OCI-LY7 (cell line): ENCODE results near the gene TANGO2. TPM values are rescaled to one million over a fixed set of nuclear protein-coding genes. Genes with fewer than 3 reads are reported as not detected.

Source experiments
- BruUV-seq: library from RNA; stranded (reverse); fragments of 400-500 nt; replicated peaks from 2 replicates; lab custom pipeline; 2021; lab: Mats Ljungman, UMichigan
- CTCF ChIA-PET: fragments of 300-600 bp; sonication (Branson Sonifier 250); formaldehyde crosslinking; loops from one replicate; lab custom pipeline; 2022; ENCODE audit warnings: antibody characterized with exemption; ENCODE audit not compliant: unreplicated experiment; lab: Charles Lee
- POLR2A ChIA-PET: fragments of 300-600 bp; sonication (Branson Sonifier 250); formaldehyde crosslinking; loops from one replicate; lab custom pipeline; 2022; ENCODE audit warnings: antibody characterized with exemption; lab: Charles Lee
- DNase-seq: peaks from one replicate; pipeline ENCODE4 v3.0.0-alpha.2; 2015; ENCODE audit warnings: low spot score
- H2AFZ ChIP-seq: fragments of 200-600 bp; sonication (generic), shearing (Covaris generic); 2 replicates; pipeline ENCODE4 v1.6.1; 2014; ENCODE audit warnings: mild to moderate bottlenecking, antibody characterized with exemption, low read length, moderate library complexity
- H3K27ac ChIP-seq: fragments of 200-600 bp; sonication (generic); 2 replicates; pipeline ENCODE4 v1.5.1; 2014; ENCODE audit warnings: mixed run types, low read depth, mild to moderate bottlenecking, moderate library complexity, low read length, inconsistent platforms; ENCODE audit not compliant: poor library complexity, severe bottlenecking
- H3K36me3 ChIP-seq: fragments of 200-600 bp; sonication (generic); 2 replicates; pipeline ENCODE4 v1.6.1; 2014; ENCODE audit warnings: mild to moderate bottlenecking, antibody characterized with exemption, low read length, moderate library complexity, mixed read lengths; ENCODE audit not compliant: insufficient read depth
- H3K4me1 ChIP-seq: fragments of 200-600 bp; sonication (generic); 2 replicates; pipeline ENCODE4 v1.5.1; 2014; ENCODE audit warnings: mild to moderate bottlenecking, low read length; ENCODE audit not compliant: insufficient read depth, poor library complexity, severe bottlenecking
- H3K4me2 ChIP-seq: fragments of 200-600 bp; sonication (generic); 2 replicates; pipeline ENCODE4 v1.6.1; 2014; ENCODE audit warnings: mild to moderate bottlenecking, low read length
- H3K4me3 ChIP-seq: fragments of 200-600 bp; sonication (generic); 2 replicates; pipeline ENCODE4 v1.5.1; 2014; ENCODE audit warnings: mild to moderate bottlenecking, low read depth, low read length; ENCODE audit not compliant: poor library complexity, severe bottlenecking
- H3K79me2 ChIP-seq: fragments of 200-600 bp; sonication (generic); 2 replicates; pipeline ENCODE4 v1.6.1; 2016; ENCODE audit warnings: low read depth, mild to moderate bottlenecking, low read length, moderate library complexity, mixed read lengths; ENCODE audit not compliant: insufficient read depth
- H3K9me2 ChIP-seq: fragments of 200-600 bp; sonication (generic); 2 replicates; pipeline ENCODE4 v1.6.1; 2016; ENCODE audit warnings: mild to moderate bottlenecking, low read length, mixed read lengths; ENCODE audit not compliant: insufficient read depth
- H3K9me3 ChIP-seq: fragments of 200-600 bp; sonication (generic); 2 replicates; pipeline ENCODE4 v1.6.1; 2014; ENCODE audit warnings: mild to moderate bottlenecking, mixed run types, low read length, mixed read lengths
- H4K20me1 ChIP-seq: fragments of 200-600 bp; sonication (generic); 2 replicates; pipeline ENCODE4 v1.6.1; 2014; ENCODE audit warnings: mild to moderate bottlenecking, antibody characterized with exemption, low read length, moderate library complexity, mixed read lengths; ENCODE audit not compliant: insufficient read depth
- CTCF ChIP-seq: fragments of 200-600 bp; sonication (generic); conservative IDR thresholded peaks from 2 replicates; pipeline ENCODE4 v1.5.1; 2014; ENCODE audit warnings: mild to moderate bottlenecking, antibody characterized with exemption, low read length, moderate library complexity, mixed read lengths
- EZH2phosphoT487 ChIP-seq: fragments of 200-600 bp; sonication (generic); IDR thresholded peaks from 2 replicates; pipeline ENCODE4 v1.6.1; 2018; ENCODE audit warnings: low read depth, borderline replicate concordance, mild to moderate bottlenecking, mixed run types, antibody characterized with exemption, low read length, moderate library complexity, mixed read lengths
- intact Hi-C: fragments of 100-400 bp; cut with micrococcal nuclease; formaldehyde crosslinking; loops from one replicate; pipeline ENCODE4 v1.10.0; 2022; ENCODE audit not compliant: unreplicated experiment
- total RNA-seq, 2 experiments: library from RNA; depleted of rRNA in 1 of 2; stranded (reverse); fragments of >200 nt in 1 of 2; shearing (Covaris generic) in 1 of 2; gene quantifications; 2 replicates each; pipeline ENCODE4 v1.2.3, GENCODE V29; 2014 to 2022

TANGO2 gene
- total RNA-seq, 2 experiments from 2014 or later = 18.3 to 23.3 TPM

- Histone ChIP-seq H3K4me2 (no peak overlapping the region), H3K9me3 (no peaks in the 10 kb centered on the region), H4K20me1 (no peaks in the 10 kb centered on the region), H3K27ac (no peak overlapping the region), H3K79me2 (peaks cover 2% of the 10 kb centered on the region; the same call in 1 of the 2 replicates), H2AFZ (no peak overlapping the region), H3K4me1 (no peaks in the 10 kb centered on the region), H3K36me3 (peaks cover 99% of the 10 kb centered on the region), H3K4me3 (no peak overlapping the region), H3K9me2 (no peaks in the 10 kb centered on the region)
- intact Hi-C loops = no loop called here
- DNase-seq = no peak
- no peak for TF ChIP-seq CTCF
- TF ChIP-seq EZH2phosphoT487 = no peak
- POLR2A ChIA-PET = interaction anchor here (1.0 kb wide), 2 partner anchors 25 to 57 kb away, joined by 3 read pairs; partner anchors contain the start of gene RANBP1
- CTCF ChIA-PET = no interaction called here
- no TSS peak for BruUV-seq
Measured at GRCh38 chr22:20090730-20091240, 69.9 kb downstream of the TANGO2 start.

GRCh38 chr22:20091690-20092476 is 71.0 kb downstream of the TANGO2 start:
- H3K9me2 ChIP-seq = no peaks in the 10 kb centered on the region
- TF ChIP-seq CTCF = no peak
- no peak for TF ChIP-seq EZH2phosphoT487
- H2AFZ ChIP-seq = no peak overlapping the region
- peaks cover 4% of the 10 kb centered on the region; the same call in 1 of the 2 replicates for H3K9me3 ChIP-seq
- H3K4me2 ChIP-seq = no peak overlapping the region
- no peak overlapping the region for H3K4me3 ChIP-seq
- H4K20me1 ChIP-seq = no peaks in the 10 kb centered on the region
- no TSS peak for BruUV-seq
- no peaks in the 10 kb centered on the region for H3K4me1 ChIP-seq
- POLR2A ChIA-PET = interaction anchor here (0.8 to 1.0 kb wide), 2 partner anchors 24 to 26 kb away, joined by 3 read pairs; partner anchors contain the start of gene RANBP1
- peaks cover 99% of the 10 kb centered on the region for H3K36me3 ChIP-seq
- DNase-seq = no peak
- H3K27ac ChIP-seq = no peak overlapping the region
- CTCF ChIA-PET = no interaction called here
- H3K79me2 ChIP-seq = no peaks in the 10 kb centered on the region
- intact Hi-C loops = no loop called here

- DNase-seq = no peak
- H3K4me1 ChIP-seq = no peaks in the 10 kb centered on the region
Measured at GRCh38 chr22:20092477-20092854, 71.6 kb downstream of the TANGO2 start.

More at GRCh38 chr22:20092477-20092854, 71.6 kb downstream of the TANGO2 start:
- ChIA-PET CTCF (no interaction called here), POLR2A (no interaction called here)
- Histone ChIP-seq H3K79me2 (no peaks in the 10 kb centered on the region), H3K4me2 (no peak overlapping the region), H3K27ac (no peak overlapping the region), H4K20me1 (no peaks in the 10 kb centered on the region), H3K36me3 (peaks cover 99% of the 10 kb centered on the region), H3K9me3 (peaks cover 10% of the 10 kb centered on the region; the same call in 1 of the 2 replicates), H2AFZ (no peak overlapping the region), H3K4me3 (no peak overlapping the region), H3K9me2 (no peaks in the 10 kb centered on the region)
- BruUV-seq = no TSS peak
- intact Hi-C loops = no loop called here
- no peak for TF ChIP-seq EZH2phosphoT487
- no peak for TF ChIP-seq CTCF
